B cell (primary cell): ENCODE results near the gene ACTN3. TPM values are rescaled to one million over a fixed set of nuclear protein-coding genes. Genes with fewer than 3 reads are reported as not detected.

Experiments used
- ATAC-seq: fragments of 200-7000 bp; cut with Tn5 transposase; one replicate; pipeline ENCODE4 v1.10.0; 2021; ENCODE audit warnings: low read depth, mild to moderate bottlenecking, moderate number of reproducible peaks, moderate library complexity
- CTCF ChIA-PET: fragments of 350-600 bp; sonication (Branson Sonifier 250); formaldehyde crosslinking; loops from one replicate; lab custom pipeline; 2021; ENCODE audit warnings: antibody characterized with exemption, inconsistent platforms; lab: Charles Lee
- POLR2A ChIA-PET: fragments of 350-600 bp; sonication (Branson Sonifier 250); formaldehyde crosslinking; loops from one replicate; lab custom pipeline; 2021; ENCODE audit warnings: antibody characterized with exemption; lab: Charles Lee
- DNase-seq: peaks from one replicate; pipeline ENCODE4 v3.0.0; 2013
- H2AFZ ChIP-seq: 2 replicates; pipeline ENCODE4 v1.6.1; 2012; ENCODE audit warnings: mild to moderate bottlenecking, low read depth, low read length; ENCODE audit not compliant: insufficient read depth, poor library complexity, severe bottlenecking
- H3K27ac ChIP-seq, 2 donors: 1 replicate in 1 of 2; 2 replicates in 1 of 2; pipeline ENCODE4 v1.5.1; 2012 to 2013; ENCODE audit warnings: low read length in 2 of 2, mild to moderate bottlenecking in 2 of 2, moderate library complexity in 1 of 2
- H3K27me3 ChIP-seq, 4 experiments: fragments of 200-600 bp in 1 of 4; sonication (generic) in 1 of 4; replicated peaks in 1 of 4; 1 replicate in 2 of 4; 2 replicates in 2 of 4; pipeline versions ENCODE4 v1.6.1 to v1.7.0; 2013 to 2016; ENCODE audit warnings: low read length in 3 of 4, mild to moderate bottlenecking in 2 of 4, mixed read lengths in 1 of 4, moderate library complexity in 1 of 4; ENCODE audit not compliant: insufficient read depth in 4 of 4, control insufficient read depth in 3 of 4; ENCODE audit errors: control extremely low read depth in 1 of 4
- H3K36me3 ChIP-seq, 2 experiments: replicated peaks in 1 of 2; 1 replicate in 1 of 2; 2 replicates in 1 of 2; pipeline versions ENCODE4 v1.6.1 to v1.7.1; 2013; ENCODE audit warnings: low read length in 1 of 2; ENCODE audit not compliant: insufficient read depth in 2 of 2, control insufficient read depth in 1 of 2; ENCODE audit errors: control extremely low read depth in 1 of 2, extremely low read depth in 1 of 2
- H3K4me1 ChIP-seq, 2 donors: fragments of 200-600 bp in 1 of 2; sonication (generic) in 1 of 2; 1 replicate in 1 of 2; 2 replicates in 1 of 2; pipeline versions ENCODE4 v1.5.1 to v1.6.1; 2013 to 2017; ENCODE audit warnings: low read length in 2 of 2; ENCODE audit not compliant: control insufficient read depth in 2 of 2, insufficient read depth in 2 of 2
- H3K4me2 ChIP-seq: replicated peaks from 2 replicates; pipeline ENCODE3; 2012; ENCODE audit warnings: mild to moderate bottlenecking, low read depth, low read length; ENCODE audit not compliant: poor library complexity, severe bottlenecking
- H3K4me3 ChIP-seq, 5 experiments: fragments of 200-600 bp in 1 of 5; sonication (generic) in 1 of 5; 1 replicate in 3 of 5; 2 replicates in 2 of 5; pipeline versions ENCODE4 v1.5.1 to v1.7.0; 2011 to 2016; ENCODE audit warnings: low read length in 4 of 5, mild to moderate bottlenecking in 4 of 5, low read depth in 2 of 5, control low read depth in 1 of 5, moderate library complexity in 1 of 5; ENCODE audit not compliant: insufficient read depth in 1 of 5; ENCODE audit errors: control extremely low read depth in 1 of 5, extremely low read depth in 1 of 5
- H3K79me2 ChIP-seq: fragments of 200-600 bp; sonication (generic); one replicate; pipeline ENCODE4 v1.6.0; 2016; ENCODE audit warnings: low read length; ENCODE audit not compliant: control insufficient read depth, insufficient read depth
- H3K9ac ChIP-seq: fragments of 200-600 bp; sonication (generic); 2 replicates; pipeline ENCODE4 v1.6.1; 2017; ENCODE audit warnings: mild to moderate bottlenecking, low read length, moderate library complexity
- H3K9me3 ChIP-seq, 3 donors: one replicate each; pipeline versions ENCODE4 v1.6.1 to v1.7.1; 2013; ENCODE audit warnings: low read length in 2 of 3; ENCODE audit not compliant: control insufficient read depth in 2 of 3, insufficient read depth in 1 of 3; ENCODE audit errors: control extremely low read depth in 1 of 3
- H4K20me1 ChIP-seq: 2 replicates; pipeline ENCODE4 v1.6.0; 2012; ENCODE audit warnings: mild to moderate bottlenecking, low read length; ENCODE audit not compliant: insufficient read depth, control insufficient read depth, poor library complexity, severe bottlenecking
- H3K27ac Mint-ChIP-seq: one replicate; pipeline ENCODE4 v1.8.0; 2021; ENCODE audit warnings: mixed read lengths
- H3K27me3 Mint-ChIP-seq: one replicate; pipeline ENCODE4 v1.8.0; 2021; ENCODE audit warnings: mixed read lengths
- H3K4me1 Mint-ChIP-seq: one replicate; pipeline ENCODE4 v1.8.0; 2021; ENCODE audit warnings: mixed read lengths
- H3K4me3 Mint-ChIP-seq: one replicate; pipeline ENCODE4 v1.8.0; 2021; ENCODE audit warnings: mixed read lengths
- H3K9me3 Mint-ChIP-seq: one replicate; pipeline ENCODE4 v1.8.0; 2022; ENCODE audit warnings: mixed read lengths; ENCODE audit not compliant: insufficient read depth
- CTCF ChIP-seq: fragments of 200-600 bp; IDR thresholded peaks from one replicate; pipeline ENCODE4 v1.8.0; 2022; ENCODE audit warnings: antibody characterized with exemption, mild to moderate bottlenecking
- EZH2 ChIP-seq: IDR thresholded peaks from 2 replicates; pipeline ENCODE4 v1.6.1; 2012; ENCODE audit warnings: borderline replicate concordance, low read depth, mild to moderate bottlenecking, moderate library complexity, low read length; ENCODE audit not compliant: insufficient read depth, poor library complexity, severe bottlenecking
- WGBS: methylation state at CpG from one replicate; pipeline ENCODE4 v1.1.5; 2013; ENCODE audit warnings: missing lambda C conversion rate; ENCODE audit not compliant: insufficient coverage; 5-methylcytosine and 5-hydroxymethylcytosine counted together
- intact Hi-C: fragments of 100-400 bp; cut with micrococcal nuclease; formaldehyde crosslinking; loops from one replicate; pipeline ENCODE4 v1.10.0; 2022
- polyA plus RNA-seq: library from polyadenylated mRNA; depleted of rRNA; stranded (reverse); fragments of >200 nt; gene quantifications from 2 replicates; pipeline ENCODE4 v1.2.3, GENCODE V29; 2012
- total RNA-seq, 2 donors: library from RNA; stranded (reverse); fragments of 120-200 nt in 1 of 2; gene quantifications; 1 replicate in 1 of 2; 2 replicates in 1 of 2; pipeline versions ENCODE4 v1.2.3 to v1.2.4, GENCODE V29; 2013 to 2022

The ACTN3 gene
- total and polyA plus RNA-seq, 2 donors (not counting 1 experiment from before 2014, with no cell fraction given) = 0.22 TPM; not detected in 1

DNA sequence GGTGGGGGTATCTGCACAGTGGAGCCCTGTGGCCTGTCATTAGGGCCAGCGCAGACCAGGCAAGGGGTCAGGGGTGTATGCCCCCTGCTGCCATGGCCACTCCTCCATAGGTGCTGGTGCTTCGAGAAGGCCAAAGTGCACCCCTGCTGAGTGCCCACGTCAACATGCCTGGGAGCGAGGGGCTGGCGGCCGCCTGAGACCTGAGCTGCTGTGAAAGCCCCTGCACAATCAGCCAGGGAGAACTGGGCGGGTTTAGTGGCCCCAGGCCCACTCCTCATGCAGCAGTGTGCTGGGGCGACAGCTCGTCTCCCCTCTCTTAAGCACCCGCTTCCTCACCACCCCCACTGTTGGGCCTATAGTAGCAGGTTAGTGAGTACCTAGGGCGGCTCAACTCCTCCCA is 14.9 kb upstream of the ACTN3 start:
- H3K79me2 ChIP-seq = no peaks in the 10 kb centered on the region
- H3K36me3 ChIP-seq = peaks cover 1 to 14% of the 10 kb centered on the region in 2 experiments
- no peak overlapping the region for H3K4me2 ChIP-seq
- intact Hi-C loops = no loop called here
- H3K4me3 ChIP-seq = no peak overlapping the region
- Mint-ChIP-seq H3K27me3 (no peaks in the 10 kb centered on the region), H3K27ac (no peak overlapping the region), H3K9me3 (no peaks in the 10 kb centered on the region), H3K4me1 (no peaks in the 10 kb centered on the region), H3K4me3 (no peak overlapping the region)
- no peaks in the 10 kb centered on the region for H3K9me3 ChIP-seq
- no peak overlapping the region for H3K9ac ChIP-seq
- TF ChIP-seq EZH2 (no peak), CTCF (no peak)
- DNase-seq (no peak), ATAC-seq (no peak)
- WGBS = 96% methylated on average over 10 of the region's 11 CpGs
- POLR2A ChIA-PET = no interaction called here
- H3K4me1 ChIP-seq = no peaks in the 10 kb centered on the region
- H3K27ac ChIP-seq = no peak overlapping the region
- H2AFZ ChIP-seq = no peak overlapping the region
- H3K27me3 ChIP-seq = no peaks in the 10 kb centered on the region
- CTCF ChIA-PET = no interaction called here
- no peaks in the 10 kb centered on the region for H4K20me1 ChIP-seq

GRCh38 chr11:66532784-66533183 is 13.9 kb upstream of the ACTN3 start:
- CTCF ChIA-PET = no interaction called here
- H3K9me3 Mint-ChIP-seq = no peaks in the 10 kb centered on the region
- TF ChIP-seq CTCF (no peak), EZH2 (no peak)
- intact Hi-C loops = no loop called here
- Histone ChIP-seq H2AFZ (no peak overlapping the region), H3K9me3 (no peaks in the 10 kb centered on the region), H3K27me3 (no peaks in the 10 kb centered on the region), H3K4me2 (no peak overlapping the region), H3K4me3 (no peak overlapping the region), H4K20me1 (no peaks in the 10 kb centered on the region), H3K27ac (no peak overlapping the region), H3K36me3 (peaks cover 1 to 18% of the 10 kb centered on the region in 2 experiments), H3K79me2 (no peaks in the 10 kb centered on the region), H3K9ac (no peak overlapping the region), H3K4me1 (no peaks in the 10 kb centered on the region)
- no peak overlapping the region for H3K4me3 Mint-ChIP-seq
- H3K4me1 Mint-ChIP-seq = no peaks in the 10 kb centered on the region
- 95% methylated on average over 3 of the region's 6 CpGs for WGBS
- DNase-seq (no peak), ATAC-seq (no peak)
- H3K27ac Mint-ChIP-seq = no peak overlapping the region
- no peaks in the 10 kb centered on the region for H3K27me3 Mint-ChIP-seq
- POLR2A ChIA-PET = no interaction called here
